Heart right ventricle (tissue), 16 donors: Measurements from ENCODE around the gene EEF1E1. TPM values are rescaled to one million over a fixed set of nuclear protein-coding genes. Genes with fewer than 3 reads are reported as not detected.

Source experiments
- ATAC-seq, 8 donors: fragments of 200-7000 bp; cut with Tn5 transposase; one replicate each; pipeline ENCODE4 v1.9.1; 2020; ENCODE audit warnings: mild to moderate bottlenecking in 8 of 8, moderate library complexity in 8 of 8, moderate number of reproducible peaks in 1 of 8
- DNase-seq, 2 donors: peaks; one replicate each; pipeline ENCODE4 v3.0.0-alpha.2; 2020
- H3K27ac ChIP-seq, 10 donors: fragments of 200-600 bp; sonication (generic) in 2 of 10; one replicate each; pipeline versions ENCODE4 v1.5.0 to v1.8.0; 2020 to 2022; ENCODE audit warnings: mild to moderate bottlenecking in 3 of 10
- H3K27me3 ChIP-seq, 7 donors: fragments of 200-600 bp; one replicate each; pipeline ENCODE4 v1.8.0; 2021 to 2022; ENCODE audit warnings: mild to moderate bottlenecking in 2 of 7
- H3K36me3 ChIP-seq, 9 donors: fragments of 200-600 bp; sonication (generic) in 1 of 9; one replicate each; pipeline versions ENCODE4 v1.5.0 to v1.8.0; 2020 to 2022; ENCODE audit warnings: mild to moderate bottlenecking in 2 of 9
- H3K4me1 ChIP-seq, 9 donors: fragments of 200-600 bp; sonication (generic) in 1 of 9; one replicate each; pipeline versions ENCODE4 v1.5.0 to v1.8.0; 2020 to 2022; ENCODE audit warnings: mild to moderate bottlenecking in 4 of 9
- H3K4me3 ChIP-seq, 10 donors: fragments of 200-600 bp; sonication (generic) in 2 of 10; one replicate each; pipeline versions ENCODE4 v1.5.0 to v1.8.0; 2020 to 2022; ENCODE audit warnings: mild to moderate bottlenecking in 7 of 10, moderate library complexity in 2 of 10
- H3K9me3 ChIP-seq, 11 donors: fragments of 200-600 bp in 10 of 11; sonication (generic) in 2 of 11; one replicate each; pipeline versions ENCODE4 v1.5.0 to v1.8.0; 2013 to 2022; ENCODE audit warnings: mild to moderate bottlenecking in 2 of 11, control low read depth in 1 of 11, moderate library complexity in 1 of 11
- CTCF ChIP-seq, 9 donors: fragments of 200-600 bp; sonication (generic) in 2 of 9; IDR thresholded peaks; one replicate each; pipeline versions ENCODE4 v1.5.0 to v1.8.0; 2021 to 2022; ENCODE audit warnings: antibody characterized with exemption in 9 of 9, mild to moderate bottlenecking in 5 of 9, moderate library complexity in 1 of 9
- WGBS, 2 donors: extraction: QIAGEN DNeasy Blood & Tissue Kit; methylation state at CpG; one replicate each; pipeline ENCODE4 v1.1.7; 2013; ENCODE audit warnings: inconsistent platforms in 1 of 2; 5-methylcytosine and 5-hydroxymethylcytosine counted together
- intact Hi-C, 10 donors: fragments of 100-400 bp; cut with DNase I; formaldehyde crosslinking; loops; one replicate each; pipeline versions ENCODE4 v1.11.1 to v1.14.2; 2022
- polyA plus RNA-seq, 2 donors: library from polyadenylated mRNA; stranded (reverse); fragments of 200-250 nt; gene quantifications; one replicate each; pipeline ENCODE4 v1.2.3, GENCODE V29; 2013
- total RNA-seq, 10 donors: library from RNA; stranded (reverse); fragmentation: NEBNext Ultra II Directional in 3 of 10; extraction: Animal tissue kit (Norgen Biotek cat#: 25700) in 3 of 10; gene quantifications; one replicate each; pipeline versions ENCODE4 v1.2.1 to v1.2.4, GENCODE V29; 2021 to 2023
- donor health status: Arrhythmogenic right ventricular cardiomyopathy.
- donor health status: ischemic (EF 13 %, LVEDD 7.1; RV severe dilation, severe dysfunction).
- donor health status: healthy with polysubstance abuse.
- donor health status: DM: no; HTN: yes; CAD: no.
- donor health status: DM: no; HTN: no; CAD: no.
- donor health status: ischemic (EF 25% LVEDD 6.9; RV normal size, moderate dysfunction).
- donor health status: ischemic (EF 25% LVEDD 5.7; RV mildly dilated, moderate dysfunction).
- donor health status: healthy.
- donor health status: DM: yes; HTN: yes; CAD: no.
- donor health status: Ischemic cardiomyopathy.
- donor health status: ischemic (EF 35%, LVEDD 5.7; RV mildly dilated, moderate dysfunction).
- donor health status: nonischemic (EF 11% LVEDD 7.7; RV severe dilation, severe dysfunction).
- donor health status: DM: yes; HTN: yes; CAD: no.
- donor health status: PGD.
- donor health status: ischemic (EF 29% LVEDD 5.4; RV normal size, mild dysfunction).
- donor health status: nonischemic (EF 23%, LVEDD 6.1; RV moderate dilation, normal function).

Gene EEF1E1
- total and polyA plus RNA-seq, 12 donors: 10.0 to 43.8 (median 13.3) TPM

- Histone ChIP-seq H3K4me1 (peaks cover 0 to 4% (median 0%) of the 10 kb centered on the region in 9 donors), H3K27me3 (peaks cover 0 to 52% (median 9%) of the 10 kb centered on the region in 7 donors), H3K9me3 (no peaks in the 10 kb centered on the region), H3K27ac (no peak overlapping the region), H3K36me3 (no peaks in the 10 kb centered on the region), H3K4me3 (no peak overlapping the region)
- ATAC-seq (no peak), DNase-seq (no peak)
- 52 to 53% methylated on average over 5 of the region's 5 CpGs for WGBS, 2 donors
- TF ChIP-seq CTCF (IDR thresholded peaks at IDR 0.05): no peak
- intact Hi-C loops: loop anchor here in 6 of 10 donors (2.0 to 5.0 kb wide), 3 partner anchors 88 to 92 kb away; no protein-coding TSS in a partner anchor
These were observed 28.1 kb upstream of the EEF1E1 start for GRCh38 chr6:8130399-8130798.

GRCh38 chr6:8123236-8123635, 20.9 kb upstream of the EEF1E1 start:
- intact Hi-C loops: no loop called here
- H3K27me3 ChIP-seq: peaks cover 0 to 22% (median 0%) of the 10 kb centered on the region in 7 donors
- H3K9me3 ChIP-seq: peaks cover 0 to 5% (median 0%) of the 10 kb centered on the region in 11 donors
- H3K36me3 ChIP-seq: no peaks in the 10 kb centered on the region
- 62 to 63% methylated on average over 5 of the region's 5 CpGs for whole genome bisulfite sequencing, 2 donors
- TF ChIP-seq CTCF (IDR thresholded peaks at IDR 0.05): no peak
- DNase-seq (no peak), ATAC-seq (no peak)
- no peak overlapping the region for H3K4me3 ChIP-seq
- no peaks in the 10 kb centered on the region for H3K4me1 ChIP-seq
- no peak overlapping the region for H3K27ac ChIP-seq

GRCh38 chr6:8114956-8115355, 12.6 kb upstream of the EEF1E1 start:
- H3K4me3 ChIP-seq: no peak overlapping the region
- intact Hi-C loops: no loop called here
- DNase-seq (no peak), ATAC-seq (no peak)
- H3K27ac ChIP-seq: no peak overlapping the region
- H3K36me3 ChIP-seq: no peaks in the 10 kb centered on the region
- H3K4me1 ChIP-seq: no peaks in the 10 kb centered on the region
- no peak for TF ChIP-seq CTCF (IDR thresholded peaks at IDR 0.05)
- H3K27me3 ChIP-seq: peaks cover 0 to 4% (median 0%) of the 10 kb centered on the region in 7 donors
- H3K9me3 ChIP-seq: no peaks in the 10 kb centered on the region
- WGBS, 2 donors: 68 to 82% methylated on average over 4 of the region's 4 CpGs

- peaks cover 0 to 4% (median 0%) of the 10 kb centered on the region in 9 donors for H3K4me1 ChIP-seq
- intact Hi-C loops: no loop called here
- 56 to 58% methylated on average over 4 of the region's 4 CpGs for WGBS, 2 donors
These were observed 10.8 kb upstream of the EEF1E1 start for GRCh38 chr6:8113131-8113654.

More at GRCh38 chr6:8113131-8113654, 10.8 kb upstream of the EEF1E1 start:
- ATAC-seq (no peak), DNase-seq (no peak)
- TF ChIP-seq CTCF (IDR thresholded peaks at IDR 0.05): no peak
- H3K27ac ChIP-seq: no peak overlapping the region
- peaks cover 0 to 5% (median 0%) of the 10 kb centered on the region in 7 donors for H3K27me3 ChIP-seq
- H3K36me3 ChIP-seq: no peaks in the 10 kb centered on the region
- no peak overlapping the region for H3K4me3 ChIP-seq
- no peaks in the 10 kb centered on the region for H3K9me3 ChIP-seq
